HCT116 (cell line): ENCODE data around the gene SEMA4D. TPM values are rescaled to one million over a fixed set of nuclear protein-coding genes. Genes with fewer than 3 reads are reported as not detected.
A peak's percentile ranks its signal among the peaks of the same experiment; 100 is the strongest.

Experiments used
- ATAC-seq: fragments of 200-7000 bp; cut with Tn5 transposase; 2 replicates; pipeline ENCODE4 v1.9.1; 2020; ENCODE audit warnings: mild to moderate bottlenecking, moderate library complexity
- BruUV-seq: library from RNA; stranded (reverse); fragments of 400-500 nt; replicated peaks from 2 replicates; lab custom pipeline; 2021; lab: Mats Ljungman, UMichigan
- CTCF ChIA-PET: fragments of 300-600 bp; sonication (Branson Sonifier 250); formaldehyde crosslinking; loops from one replicate; lab custom pipeline; 2021; ENCODE audit warnings: antibody characterized with exemption; lab: Charles Lee
- POLR2A ChIA-PET: fragments of 300-600, 350-600 bp; sonication (Branson Sonifier 250); formaldehyde crosslinking; loops from one replicate; lab custom pipeline; 2021; ENCODE audit warnings: antibody characterized with exemption; lab: Charles Lee
- RAD21 ChIA-PET, 2 experiments: fragments of 300-600 bp; sonication (Branson Sonifier 250); formaldehyde crosslinking; loops; one replicate each; lab custom pipeline; 2023; ENCODE audit warnings: low total read pairs in 2 of 2; ENCODE audit not compliant: uncharacterized antibody in 2 of 2, unreplicated experiment in 2 of 2, low non-redundant PET in 1 of 2; lab: Charles Lee
- DNase-seq: peaks from one replicate; pipeline ENCODE4 v3.0.0-alpha.2; 2010; ENCODE audit warnings: low read depth, low spot score
- H2AFZ ChIP-seq: fragments of 200-600 bp; shearing (Covaris generic), sonication (generic); 2 replicates; pipeline ENCODE4 v1.6.1; 2017; ENCODE audit warnings: low read depth, mixed run types, mixed read lengths, antibody characterized with exemption, low read length; ENCODE audit not compliant: poor library complexity, severe bottlenecking
- H3K27ac ChIP-seq: 2 replicates; pipeline ENCODE4 v1.5.1; 2012; ENCODE audit warnings: low read depth, low read length
- H3K27me3 ChIP-seq: fragments of 200-600 bp; sonication (generic); 2 replicates; pipeline ENCODE4 v1.6.1; 2016; ENCODE audit warnings: mixed run types, low read length, mixed read lengths; ENCODE audit not compliant: insufficient read depth
- H3K36me3 ChIP-seq, 2 experiments: fragments of 200-500 bp in 1 of 2; fragments of 200-600 bp in 1 of 2; sonication (Bioruptor generic) in 1 of 2; sonication (generic) in 1 of 2; 2 replicates each; pipeline versions ENCODE4 v1.5.1 to v1.6.1; 2014 to 2016; ENCODE audit warnings: low read length in 2 of 2, inconsistent platforms in 1 of 2, mixed read lengths in 1 of 2, mixed run types in 1 of 2; ENCODE audit not compliant: insufficient read depth in 2 of 2, control insufficient read depth in 1 of 2
- H3K4me1 ChIP-seq, 2 experiments: fragments of 200-600 bp in 1 of 2; sonication (generic) in 1 of 2; 2 replicates each; pipeline versions ENCODE4 v1.5.1 to v1.6.1; 2012 to 2017; ENCODE audit warnings: low read length in 2 of 2, inconsistent platforms in 1 of 2, mild to moderate bottlenecking in 1 of 2, mixed read lengths in 1 of 2, mixed run types in 1 of 2, moderate library complexity in 1 of 2; ENCODE audit not compliant: insufficient read depth in 2 of 2, control insufficient read depth in 1 of 2
- H3K4me2 ChIP-seq: fragments of 200-600 bp; sonication (generic); 2 replicates; pipeline ENCODE4 v1.6.1; 2017; ENCODE audit warnings: mixed run types, low read length, mixed read lengths
- H3K4me3 ChIP-seq, 2 experiments: fragments of 200-600 bp in 1 of 2; sonication (generic) in 1 of 2; replicated peaks in 1 of 2; 2 replicates each; pipeline ENCODE4 v1.5.1; 2011 to 2016; ENCODE audit warnings: low read length in 2 of 2, control low read depth in 1 of 2, low read depth in 1 of 2, mild to moderate bottlenecking in 1 of 2, mixed read lengths in 1 of 2, mixed run types in 1 of 2
- H3K79me2 ChIP-seq: fragments of 200-600 bp; sonication (generic); 2 replicates; pipeline ENCODE4 v1.6.1; 2017; ENCODE audit warnings: mild to moderate bottlenecking, mixed run types, low read length, moderate library complexity, mixed read lengths; ENCODE audit not compliant: insufficient read depth
- H3K9ac ChIP-seq: fragments of 200-600 bp; sonication (generic); 2 replicates; pipeline ENCODE4 v1.6.1; 2016; ENCODE audit warnings: low read length, mixed read lengths
- H3K9me2 ChIP-seq: fragments of 200-600 bp; sonication (generic), shearing (Covaris generic); 2 replicates; pipeline ENCODE4 v1.6.1; 2017; ENCODE audit warnings: mixed run types, mild to moderate bottlenecking, moderate library complexity; ENCODE audit not compliant: insufficient read depth
- H3K9me3 ChIP-seq, 2 experiments: fragments of 200-500 bp in 1 of 2; fragments of 200-600 bp in 1 of 2; sonication (Bioruptor generic) in 1 of 2; sonication (generic) in 1 of 2; 2 replicates each; pipeline ENCODE4 v1.6.1; 2014 to 2017; ENCODE audit warnings: low read length in 2 of 2, mixed read lengths in 2 of 2, inconsistent platforms in 1 of 2, low read depth in 1 of 2, mild to moderate bottlenecking in 1 of 2, mixed run types in 1 of 2, moderate library complexity in 1 of 2; ENCODE audit not compliant: control insufficient read depth in 1 of 2, insufficient read depth in 1 of 2
- H4K20me1 ChIP-seq: fragments of 200-600 bp; sonication (generic), shearing (Covaris generic); 2 replicates; pipeline ENCODE4 v1.6.1; 2017; ENCODE audit warnings: mixed run types, mild to moderate bottlenecking, moderate library complexity; ENCODE audit not compliant: insufficient read depth
- ATF3 ChIP-seq: IDR thresholded peaks from 2 replicates; pipeline ENCODE4 v1.6.1; 2012
- CBX3 ChIP-seq: IDR thresholded peaks from 2 replicates; pipeline ENCODE4 v1.6.1; 2012; ENCODE audit warnings: low read depth
- CEBPB ChIP-seq: IDR thresholded peaks from 2 replicates; pipeline ENCODE4 v1.6.1; 2012; ENCODE audit warnings: low read depth
- CTCF ChIP-seq, 3 experiments: fragments of 200-600 bp in 1 of 3; sonication (generic) in 1 of 3; IDR thresholded peaks in 2 of 3; conservative IDR thresholded peaks in 1 of 3; 2 replicates each; pipeline ENCODE4 v1.5.1; 2012 to 2017; ENCODE audit warnings: low read depth in 2 of 3, low read length in 2 of 3, antibody characterized with exemption in 1 of 3, borderline replicate concordance in 1 of 3, control low read depth in 1 of 3, mild to moderate bottlenecking in 1 of 3, mixed read lengths in 1 of 3, mixed run types in 1 of 3, moderate library complexity in 1 of 3; ENCODE audit not compliant: insufficient read depth in 1 of 3
- ELF1 ChIP-seq: IDR thresholded peaks from 2 replicates; pipeline ENCODE4 v1.6.1; 2012; ENCODE audit warnings: low read depth, borderline replicate concordance
- EZH2 ChIP-seq: fragments of 200-600 bp; sonication (generic); IDR thresholded peaks from 2 replicates; pipeline ENCODE4 v1.6.1; 2017; ENCODE audit warnings: antibody characterized with exemption, mixed run types
- EZH2phosphoT487 ChIP-seq: fragments of 200-600 bp; IDR thresholded peaks from 2 replicates; pipeline ENCODE4 v1.6.1; 2018; ENCODE audit warnings: antibody characterized with exemption, borderline replicate concordance
- FOSL1 ChIP-seq: IDR thresholded peaks from 2 replicates; pipeline ENCODE4 v1.6.1; 2012; ENCODE audit warnings: low read depth
- POLR2AphosphoS5 ChIP-seq: IDR thresholded peaks from 2 replicates; pipeline ENCODE4 v1.6.1; 2011; ENCODE audit warnings: mild to moderate bottlenecking, low read depth, low read length, moderate library complexity
- RAD21 ChIP-seq: IDR thresholded peaks from 2 replicates; pipeline ENCODE4 v1.6.1; 2012; ENCODE audit warnings: low read depth, mild to moderate bottlenecking
- REST ChIP-seq: IDR thresholded peaks from 2 replicates; pipeline ENCODE4 v1.6.1; 2012; ENCODE audit warnings: low read depth
- SIN3A ChIP-seq: IDR thresholded peaks from 2 replicates; pipeline ENCODE4 v1.6.1; 2012; ENCODE audit warnings: low read depth
- SRF ChIP-seq: IDR thresholded peaks from 2 replicates; pipeline ENCODE4 v1.6.1; 2012; ENCODE audit warnings: low read depth
- YY1 ChIP-seq: IDR thresholded peaks from 2 replicates; pipeline ENCODE4 v1.6.1; 2011; ENCODE audit warnings: low read length, low read depth, moderate library complexity, mild to moderate bottlenecking; ENCODE audit not compliant: insufficient replicate concordance; ENCODE audit errors: extremely low read depth
- ZBTB33 ChIP-seq: IDR thresholded peaks from 2 replicates; pipeline ENCODE4 v1.6.1; 2011; ENCODE audit warnings: mild to moderate bottlenecking, low read length, moderate library complexity; ENCODE audit not compliant: insufficient replicate concordance; ENCODE audit errors: extremely low read depth
- ZFX ChIP-seq: fragments of 450-650 bp; IDR thresholded peaks from 2 replicates; pipeline ENCODE4 v1.6.1; 2017
- intact Hi-C: fragments of 100-400 bp; cut with micrococcal nuclease; formaldehyde crosslinking; loops from 2 replicates; pipeline ENCODE4 v1.10.0; 2022
- total RNA-seq: library from RNA; stranded (reverse); gene quantifications from one replicate; pipeline ENCODE4 v1.2.1, GENCODE V29; 2021; ENCODE audit not compliant: unreplicated experiment

SEMA4D gene
- total RNA-seq, 1 experiment from 2014 or later: 32.0 TPM

GRCh38 chr9:89312222-89312571 lies 185.7 kb downstream of the SEMA4D start:
- H3K9me2 ChIP-seq: no peaks in the 10 kb centered on the region
- H3K27ac ChIP-seq: peak overlapping the region; percentile 67; the same call in 1 of the 2 replicates
- peak overlapping the region; percentile 94 to 95 for H3K4me3 ChIP-seq
- no peak for DNase-seq
- BruUV-seq: no TSS peak
- TF ChIP-seq RAD21 (no peak), SRF (no peak), CTCF (IDR thresholded peaks at IDR 0.05 in 2 of 3, conservative IDR thresholded peaks at IDR 0.05 in 1 of 3; ENCODE audit: borderline replicate concordance in 1 of 3, insufficient read depth in 1 of 3, low read depth in 2 of 3, low read length in 2 of 3) (no peak), SIN3A (no peak), EZH2phosphoT487 (no peak), CBX3 (no peak), ATF3 (no peak), YY1 (no peak), ZFX (no peak), ZBTB33 (no peak), FOSL1 (no peak), POLR2AphosphoS5 (no peak), CEBPB (no peak), EZH2 (no peak), ELF1 (no peak), REST (no peak)
- TF ChIP-seq, all 23 proteins: peak for 0
- peaks cover 24 to 41% of the 10 kb centered on the region in 2 experiments for H3K36me3 ChIP-seq
- H3K9ac ChIP-seq: peak overlapping the region; percentile 93
- H2AFZ ChIP-seq: no peak overlapping the region
- ChIA-PET POLR2A (no interaction called here), RAD21 (no interaction called here), CTCF (no interaction called here)
- peaks cover 36% of the 10 kb centered on the region; the same call in 1 of the 2 replicates for H4K20me1 ChIP-seq
- H3K9me3 ChIP-seq: no peaks in the 10 kb centered on the region
- ATAC-seq: no peak
- H3K27me3 ChIP-seq: no peaks in the 10 kb centered on the region
- intact Hi-C loops: loop anchor here (10.0 kb wide), 1 partner anchor 793 kb away; no protein-coding TSS in a partner anchor
- H3K79me2 ChIP-seq: peaks cover 72% of the 10 kb centered on the region
- peaks cover 17 to 45% of the 10 kb centered on the region in 2 experiments for H3K4me1 ChIP-seq
- peak overlapping the region; percentile 78 for H3K4me2 ChIP-seq
